ENCODE data around the gene PRPF38B. TPM values are rescaled to one million over a fixed set of nuclear protein-coding genes. Genes with fewer than 3 reads are reported as not detected.

Gene PRPF38B
- total and polyA plus RNA-seq, 9 of the 15 experiments (the other 6 are each of a cell fraction or from before 2014, with no cell fraction given) = 25.3 to 85.5 (median 66.4) TPM

- BruUV-seq (replicated peaks) = no TSS peak
- Histone ChIP-seq H3K9me3 (replicated peaks; ENCODE audit: control insufficient read depth, insufficient read depth, low read depth, low read length) (no peaks in the 10 kb centered on the region), H3K27me3 (ENCODE audit: control insufficient read depth in 2 of 2, insufficient read depth in 2 of 2, low read length in 2 of 2) (peaks cover 0 to 3% of the 10 kb centered on the region in 2 experiments; a peak in 1 of 5 replicates), H3K27ac (ENCODE audit: extremely low read depth, low read depth, low read length) (no peak overlapping the region), H3K4me1 (replicated peaks in 1 of 2; ENCODE audit: control insufficient read depth in 2 of 2, insufficient read depth in 2 of 2, low read length in 2 of 2) (no peaks in the 10 kb centered on the region), H3K4me2 (ENCODE audit: insufficient read depth, low read length) (no peak overlapping the region), H3K9ac (ENCODE audit: insufficient read depth in 1 of 2, low read depth in 2 of 2, low read length in 2 of 2) (no peak overlapping the region), H3K79me2 (ENCODE audit: control insufficient read depth, insufficient read depth, low read length) (no peaks in the 10 kb centered on the region), H3K36me3 (ENCODE audit: control insufficient read depth, insufficient read depth, low read length) (no peaks in the 10 kb centered on the region), H2AFZ (ENCODE audit: low read depth, low read length) (peak overlapping the region; percentile 23; the same call in 1 of the 2 replicates), H3K4me3 (no peak overlapping the region), H3K9me1 (ENCODE audit: control insufficient read depth, insufficient read depth, low read length) (no peaks in the 10 kb centered on the region), H4K20me1 (replicated peaks; ENCODE audit: control insufficient read depth, insufficient read depth, low read length) (no peaks in the 10 kb centered on the region)
- peak; percentile 87 for FAIRE-seq
- in situ Hi-C loops (cut with MboI) (no loop called here), intact Hi-C loops (cut with micrococcal nuclease) (loop anchor here (2.0 to 5.0 kb wide), 3 partner anchors 64 to 196 kb away; partner anchors contain the start of gene EEIG2)
- ATAC-seq = peak; percentile 91
- 19% methylated on average over 7 of the region's 7 CpGs for WGBS (ENCODE audit: insufficient coverage, low coverage, missing lambda C conversion rate)
- CTCF ChIA-PET (ENCODE audit: low intra/inter-chr PET ratio) = interaction anchor here (0.6 kb wide), 1 partner anchor 898 kb away, joined by 3 read pairs; no protein-coding TSS in a partner anchor
- DNase-seq (ENCODE audit: extremely low read depth in 1 of 4, low spot score in 3 of 4) = peak in 3 of 4 experiments; percentile 29 to 80 (median 59)
- POLR2A ChIA-PET = interaction anchor here (1.0 to 1.7 kb wide), 2 partner anchors 11 to 18 kb away, joined by 3 to 9 read pairs; partner anchors contain the start of gene PRPF38B
- TF ChIP-seq CBFB (CRISPR knock-in tag; IDR thresholded peaks at IDR 0.05) = 0 out of 2 replicates have a peak, but pooled peaks have one; percentile 72
- peak in 1 of 2 experiments; percentile 51; a peak in 1 of 4 replicates for TF ChIP-seq RCOR1 (IDR thresholded peaks at IDR 0.05; ENCODE audit: borderline replicate concordance in 1 of 2, low read depth in 2 of 2, low read length in 2 of 2)
- peak; percentile 82 to 89 (median 86) for TF ChIP-seq CTCF (IDR thresholded peaks at IDR 0.05 in 2 of 3, conservative IDR thresholded peaks at IDR 0.05 in 1 of 3; ENCODE audit: insufficient read depth in 2 of 3, low read depth in 1 of 3, low read length in 3 of 3)
- TF ChIP-seq HCFC1 (IDR thresholded peaks at IDR 0.05; ENCODE audit: low read depth, low read length) = 0 out of 2 replicates have a peak, but pooled peaks have one; percentile 21
- TF ChIP-seq, protein P1, sequence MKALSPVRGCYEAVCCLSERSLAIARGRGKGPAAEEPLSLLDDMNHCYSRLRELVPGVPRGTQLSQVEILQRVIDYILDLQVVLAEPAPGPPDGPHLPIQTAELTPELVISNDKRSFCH (CRISPR knock-in tag; IDR thresholded peaks at IDR 0.05) = no peak
- TF ChIP-seq, protein P1 (tag; IDR thresholded peaks at IDR 0.05) = 0 out of 2 replicates have a peak, but pooled peaks have one; percentile 17
- peak in 1 of 2 experiments; percentile 77; a peak in 1 of 4 replicates for TF ChIP-seq UBTF (IDR thresholded peaks at IDR 0.05; ENCODE audit: borderline replicate concordance in 1 of 2, low read depth in 2 of 2, low read length in 2 of 2)
- TF ChIP-seq PKNOX1 (IDR thresholded peaks at IDR 0.05) = peak; percentile 65; the same call in 1 of the 2 replicates
- TF ChIP-seq SMC3 (conservative IDR thresholded peaks at IDR 0.05; ENCODE audit: insufficient read depth, low read depth, low read length) = peak; percentile 63
- TF ChIP-seq CC2D1A (IDR thresholded peaks at IDR 0.05) = 0 out of 2 replicates have a peak, but pooled peaks have one; percentile 21
- TF ChIP-seq POLR3G (IDR thresholded peaks at IDR 0.05; ENCODE audit: extremely low read depth, insufficient read length, insufficient replicate concordance) = no peak
- no peak for TF ChIP-seq MCM2 (IDR thresholded peaks at IDR 0.05; ENCODE audit: low read depth)
Measured at GRCh38 chr1:108708691-108709660, 16.9 kb downstream of the PRPF38B start.

All from K562 (cell line).